Measurements from ENCODE around the gene RNF166.

RNF166 gene

GRCh38 chr16:88724855-88725555, 18.8 kb upstream of the RNF166 start:
- no peak for DNase-seq (ENCODE audit: low read depth in 1 of 2, low spot score in 1 of 2)

DNA sequence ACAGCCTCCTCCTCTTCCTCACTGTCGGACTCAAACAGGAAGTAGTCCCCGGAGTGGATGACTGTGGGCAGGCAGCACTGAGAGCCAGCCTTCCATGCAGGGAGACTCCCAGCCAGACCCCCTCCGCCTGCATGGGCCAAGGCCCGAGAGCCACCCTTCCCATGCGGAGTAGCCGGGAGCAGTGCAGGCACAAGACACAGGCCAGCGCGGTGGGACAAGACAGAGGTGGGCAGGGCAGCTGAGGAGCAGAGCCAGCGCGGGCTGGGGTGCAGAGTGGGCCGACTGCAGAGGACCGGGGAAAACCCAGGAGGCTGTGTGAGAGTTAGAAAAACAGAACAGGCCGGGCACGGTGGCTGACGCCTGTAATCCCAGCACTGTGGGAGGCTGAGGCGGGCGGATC, 17.7 kb upstream of the RNF166 start:
- DNase-seq (ENCODE audit: low read depth in 1 of 2, low spot score in 1 of 2), result no peak

- DNase-seq (ENCODE audit: low read depth in 1 of 2, low spot score in 1 of 2), result no peak
Measured at GRCh38 chr16:88723507-88723887, 17.3 kb upstream of the RNF166 start.

DNA sequence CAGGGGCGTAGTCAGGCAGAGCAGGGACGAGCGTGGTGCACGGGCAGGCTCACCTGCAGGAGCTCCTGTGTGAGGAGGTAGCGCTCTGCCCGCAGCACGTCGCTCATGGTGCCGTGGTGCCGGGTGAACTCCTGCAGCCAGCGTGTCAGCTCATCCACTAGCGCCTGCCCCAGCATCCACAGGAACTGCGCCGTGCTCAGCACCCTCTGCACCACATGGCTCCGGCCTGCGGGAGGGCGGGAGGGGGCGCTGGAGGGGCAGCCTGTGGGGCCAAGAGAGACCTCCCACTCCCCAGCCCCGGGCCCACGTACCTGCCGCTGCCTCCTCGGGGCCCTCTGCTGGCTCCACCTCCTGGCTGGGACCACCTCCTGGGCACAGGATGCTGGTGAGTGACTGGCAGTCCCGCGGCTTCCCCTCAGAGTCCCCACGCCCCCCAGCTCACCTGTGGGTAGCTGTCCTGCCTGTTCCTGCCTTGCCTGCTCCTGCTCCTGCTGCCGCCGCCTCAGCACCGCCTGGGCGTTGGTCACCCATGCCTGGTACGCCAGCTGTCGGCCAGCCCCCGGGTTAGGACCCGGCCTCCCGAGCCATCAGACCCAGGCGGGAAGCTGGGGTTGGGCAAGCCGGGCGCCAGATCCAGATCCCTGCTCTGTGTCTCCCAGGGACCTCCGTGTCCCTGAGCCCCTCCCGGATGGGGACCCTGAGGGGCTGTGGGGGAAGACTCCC, 16.7 kb upstream of the RNF166 start:
- DNase-seq (ENCODE audit: low read depth in 1 of 2, low spot score in 1 of 2), result no peak

DNA sequence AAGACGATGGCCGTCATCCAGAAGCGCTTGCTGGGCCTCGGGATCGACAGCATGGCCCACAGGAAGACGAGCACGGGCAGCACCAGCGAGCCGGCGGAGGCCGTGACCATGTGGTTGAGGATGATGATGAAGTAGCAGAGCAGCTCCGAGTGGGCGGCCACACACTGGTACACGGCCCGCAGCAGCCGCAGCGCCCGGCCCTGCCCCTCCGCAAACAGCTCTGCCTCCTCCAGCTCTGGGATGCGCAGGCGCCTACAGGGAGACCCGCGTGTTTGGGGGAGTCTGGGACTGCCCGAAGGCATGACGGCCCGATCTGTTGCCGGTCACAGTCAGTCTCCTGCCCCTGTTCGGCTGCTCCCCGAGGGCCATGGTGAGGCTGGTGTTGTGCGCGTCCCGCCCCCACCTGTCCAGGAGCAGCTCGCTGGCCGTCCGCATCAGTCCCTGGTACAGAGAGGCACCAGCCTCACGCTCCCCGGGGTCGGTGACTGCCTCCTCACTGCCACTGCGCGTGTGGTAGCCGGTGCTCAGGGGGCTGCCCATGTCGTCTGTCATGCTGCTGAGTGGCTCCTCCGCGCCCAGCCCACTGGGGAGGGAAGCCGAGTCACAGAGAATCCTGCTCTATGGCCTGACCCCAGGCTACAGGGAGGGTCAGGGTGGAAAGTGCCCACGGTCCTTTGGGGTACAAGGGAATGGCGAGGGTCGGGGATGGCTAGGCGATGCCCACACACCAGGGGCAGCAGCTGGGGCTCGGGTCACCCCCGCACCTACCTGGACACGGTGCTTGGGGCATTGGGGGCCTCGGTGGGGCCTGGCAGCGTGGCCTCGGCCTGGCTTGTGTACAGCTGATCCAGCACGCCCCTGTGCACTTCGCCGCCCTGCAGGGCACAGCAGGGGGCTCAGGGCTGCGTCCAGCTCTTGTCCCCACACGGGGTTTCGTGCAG, 15.9 kb upstream of the RNF166 start:
- DNase-seq (ENCODE audit: low read depth in 1 of 2, low spot score in 1 of 2), result no peak

DNA sequence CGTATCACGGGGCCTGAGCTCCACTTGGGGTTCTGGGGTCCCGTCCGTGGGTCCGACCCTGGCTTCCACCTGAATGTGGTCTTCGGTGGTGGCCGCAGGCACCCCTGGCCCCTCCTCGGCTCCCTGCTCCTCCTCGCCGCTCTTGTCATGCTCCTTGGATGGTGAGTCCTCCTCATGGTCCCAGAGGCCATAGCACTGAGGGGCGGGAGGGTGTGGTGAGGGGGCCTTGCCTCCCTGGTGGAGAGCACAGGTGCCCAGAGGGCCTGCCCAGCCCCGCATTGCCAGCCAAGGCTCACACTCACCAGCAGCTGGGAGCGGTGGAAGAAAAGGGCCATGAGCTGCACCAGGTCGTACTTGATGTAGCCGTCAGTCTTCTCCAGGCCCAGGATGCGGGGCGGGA, 15.0 kb upstream of the RNF166 start:
- DNase-seq (ENCODE audit: low read depth in 1 of 2, low spot score in 1 of 2), result no peak

- no peak for DNase-seq (ENCODE audit: low read depth in 1 of 2, low spot score in 1 of 2)
Measured at GRCh38 chr16:88720396-88720970, 14.3 kb upstream of the RNF166 start.

DNA sequence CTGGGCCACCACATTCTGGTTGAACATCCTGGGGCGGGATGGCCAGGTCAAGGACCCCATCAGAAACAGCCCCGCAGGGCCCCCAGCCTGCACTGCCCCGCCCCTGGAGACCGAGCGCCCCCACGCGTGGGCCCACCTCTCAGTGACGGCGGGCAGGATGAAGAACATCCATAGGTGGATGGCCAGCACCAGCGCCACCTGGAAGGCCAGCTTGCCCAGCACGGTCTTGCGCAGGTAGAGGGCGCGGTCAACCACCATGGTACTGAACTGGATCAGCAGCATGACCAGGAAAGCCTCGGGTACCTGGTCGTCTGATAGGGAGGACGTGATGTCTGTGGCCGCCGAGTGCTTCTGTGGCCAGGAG, 13.7 kb upstream of the RNF166 start:
- DNase-seq (ENCODE audit: low read depth in 1 of 2, low spot score in 1 of 2), result no peak

DNA sequence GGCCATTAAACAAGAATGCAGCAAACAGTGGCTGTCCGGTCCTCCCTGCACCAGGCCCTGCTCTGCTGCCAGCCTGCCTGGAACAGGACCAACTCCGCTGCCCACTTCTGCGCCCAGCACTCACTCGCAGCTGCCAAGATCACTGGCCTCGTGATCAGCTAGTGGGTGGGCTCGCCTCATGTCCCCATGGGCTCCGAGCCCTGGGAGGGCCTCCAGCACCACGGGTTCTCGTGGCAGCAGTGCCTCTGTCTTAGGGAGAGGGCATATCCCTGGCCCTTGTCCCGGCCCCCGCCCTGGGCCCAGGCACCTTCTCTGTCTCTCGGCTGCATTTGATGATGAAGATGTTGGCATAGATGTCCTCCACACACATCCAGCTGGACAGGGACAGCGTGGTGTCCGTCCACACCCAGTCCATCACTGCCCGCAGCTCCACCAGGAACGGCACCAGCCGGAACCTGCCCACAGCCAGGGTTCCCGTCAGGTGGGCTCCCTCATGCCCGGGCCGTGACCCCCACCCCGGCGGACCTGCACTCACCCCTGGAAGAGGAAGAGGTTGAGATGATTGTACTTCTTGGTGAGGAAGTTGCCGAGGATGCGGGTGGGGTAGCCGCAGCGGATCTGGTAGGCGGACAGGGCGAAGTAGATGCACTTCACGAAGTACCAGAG, 13.2 kb upstream of the RNF166 start:
- no peak for DNase-seq (ENCODE audit: low read depth in 1 of 2, low spot score in 1 of 2)

- no peak for DNase-seq (ENCODE audit: low read depth in 1 of 2, low spot score in 1 of 2)
Measured at GRCh38 chr16:88718178-88718577, 12.0 kb upstream of the RNF166 start.

GRCh38 chr16:88716601-88717001, 10.4 kb upstream of the RNF166 start:
- no peak for DNase-seq (ENCODE audit: low read depth in 1 of 2, low spot score in 1 of 2)

- no peak for DNase-seq (ENCODE audit: low read depth in 1 of 2, low spot score in 1 of 2)
Measured at GRCh38 chr16:88716201-88716600, 10.0 kb upstream of the RNF166 start.

GRCh38 chr16:88715312-88716190, 9.3 kb upstream of the RNF166 start:
- no peak for DNase-seq (ENCODE audit: low read depth in 1 of 2, low spot score in 1 of 2)

GRCh38 chr16:88714420-88715302, 8.5 kb upstream of the RNF166 start:
- DNase-seq (ENCODE audit: low read depth in 1 of 2, low spot score in 1 of 2), result no peak

- no peak for DNase-seq (ENCODE audit: low read depth in 1 of 2, low spot score in 1 of 2)
Measured at GRCh38 chr16:88713568-88714419, 7.6 kb upstream of the RNF166 start.

- no peak for DNase-seq (ENCODE audit: low read depth in 1 of 2, low spot score in 1 of 2)
Measured at GRCh38 chr16:88713054-88713453, 6.8 kb upstream of the RNF166 start.

GRCh38 chr16:88712362-88712979, 6.3 kb upstream of the RNF166 start:
- DNase-seq (ENCODE audit: low read depth in 1 of 2, low spot score in 1 of 2), result no peak

Data from stimulated activated CD4-positive, alpha-beta T cell treated with anti-CD3 and anti-CD28 coated beads, Interleukin-15, amount 100 ng/mL, for 1 hour (primary cell).